Esophagus squamous epithelium (tissue), 5 donors: ENCODE measurements around the gene WDR35. TPM values are rescaled to one million over a fixed set of nuclear protein-coding genes. Genes with fewer than 3 reads are reported as not detected.

Source experiments
- DNase-seq: peaks from one replicate; lab custom pipeline; 2025; lab: John Stamatoyannopoulos, UW
- H3K27ac ChIP-seq, 4 donors: fragments of 200-600 bp; sonication (generic); one replicate each; pipeline ENCODE4 v1.5.1; 2016 to 2019; ENCODE audit warnings: mild to moderate bottlenecking in 1 of 4
- H3K27me3 ChIP-seq, 4 donors: fragments of 200-600 bp; sonication (generic); 1 replicate in 3 of 4; 2 replicates in 1 of 4; pipeline versions ENCODE4 v1.5.1 to v1.6.0; 2017 to 2021; ENCODE audit warnings: antibody characterized with exemption in 1 of 4
- H3K36me3 ChIP-seq, 3 donors: fragments of 200-600 bp; sonication (generic); one replicate each; pipeline ENCODE4 v1.5.1; 2016 to 2019
- H3K4me1 ChIP-seq, 3 donors: fragments of 200-600 bp; sonication (generic); one replicate each; pipeline ENCODE4 v1.5.1; 2017 to 2019
- H3K4me3 ChIP-seq, 4 donors: fragments of 200-600 bp; sonication (generic); 1 replicate in 3 of 4; 2 replicates in 1 of 4; pipeline ENCODE4 v1.5.1; 2016 to 2019; ENCODE audit warnings: mild to moderate bottlenecking in 2 of 4, moderate library complexity in 1 of 4
- H3K9me3 ChIP-seq, 3 donors: fragments of 200-600 bp; sonication (generic); one replicate each; pipeline ENCODE4 v1.5.1; 2016 to 2019
- CTCF ChIP-seq, 6 experiments: fragments of 450-650 bp in 4 of 6; fragments of 200-600 bp in 2 of 6; sonication (generic) in 2 of 6; IDR thresholded peaks; one replicate each; pipeline ENCODE4 v1.5.1; 2016 to 2019; ENCODE audit warnings: antibody characterized with exemption in 6 of 6, mild to moderate bottlenecking in 4 of 6, moderate library complexity in 4 of 6
- POLR2A ChIP-seq, 4 donors: fragments of 450-650 bp; IDR thresholded peaks; one replicate each; pipeline ENCODE4 v1.6.1; 2017; ENCODE audit warnings: antibody characterized with exemption in 4 of 4, mild to moderate bottlenecking in 4 of 4, moderate library complexity in 3 of 4
- WGBS, 2 donors: methylation state at CpG; one replicate each; pipeline ENCODE4 v1.1.5; 2018; 5-methylcytosine and 5-hydroxymethylcytosine counted together
- intact Hi-C: fragments of 100-400 bp; cut with DNase I; formaldehyde crosslinking; loops from one replicate; pipeline ENCODE4 v1.15.0; 2022
- total RNA-seq, 4 donors: library from RNA; depleted of rRNA; stranded (reverse); fragments of >200 nt; gene quantifications; one replicate each; pipeline ENCODE4 v1.1.0, GENCODE V29; 2016
- donor health status: DM: yes; HTN: yes; CAD: no.

WDR35 gene
- 1 to 10 TPM in 3 of 4 donors, under 1 TPM in 1; 0.83 to 7.2 (median 4.5) TPM for total RNA-seq

GRCh38 chr2:19989667-19990415 is at the start of gene WDR35:
Gene WDR35, minus strand, starts transcription at chr2:19990105. Its CDS starts 90 bp downstream, at chr2:19990015.
- peaks cover 0 to 6% (median 0%) of the 10 kb centered on the region in 4 donors for H3K27me3 ChIP-seq
- peak within 1 kb of the TSS; percentile 40 to 67 (median 55) for H3K27ac ChIP-seq
- H3K4me1 ChIP-seq = peaks cover 3 to 27% (median 7%) of the 10 kb centered on the region in 3 donors
- no peaks in the 10 kb centered on the region for H3K36me3 ChIP-seq
- peak in 1 of 6 experiments; percentile 6 for TF ChIP-seq CTCF (IDR thresholded peaks at IDR 0.05)
- peak in 3 of 4 donors; percentile 17 to 53 (median 26) for TF ChIP-seq POLR2A (IDR thresholded peaks at IDR 0.05)
- WGBS, 2 donors = 0 to 1% methylated on average over 45 to 53 of the region's 70 CpGs
- intact Hi-C loops = no loop called here
- H3K4me3 ChIP-seq = peak within 1 kb of the TSS; percentile 61 to 74 (median 70)
- no peaks in the 10 kb centered on the region for H3K9me3 ChIP-seq
- peak; percentile 27 for DNase-seq

DNA sequence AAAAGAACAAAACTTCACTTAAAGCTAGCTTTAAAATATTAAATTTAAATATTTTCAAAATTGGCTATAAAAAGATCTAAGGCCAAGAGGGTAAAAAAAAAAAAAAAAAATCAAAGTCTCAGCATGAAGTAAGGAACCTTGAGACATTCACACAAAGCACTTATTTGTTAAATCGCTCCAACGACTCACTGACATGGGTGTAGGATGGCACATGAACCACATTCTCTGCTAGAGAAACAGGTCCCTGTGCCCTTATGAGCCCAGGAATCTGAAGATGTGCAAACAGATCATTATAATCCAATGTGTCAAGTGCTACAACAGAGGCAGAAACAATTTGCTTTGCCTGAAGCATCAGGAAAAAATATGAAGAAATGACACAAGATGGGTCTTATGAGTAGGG is 47.8 kb upstream of the WDR35 start:
- Histone ChIP-seq H3K4me3 (no peak overlapping the region), H3K9me3 (no peaks in the 10 kb centered on the region), H3K4me1 (peaks cover 0 to 40% (median 4%) of the 10 kb centered on the region in 3 donors), H3K27me3 (no peaks in the 10 kb centered on the region), H3K27ac (no peak overlapping the region), H3K36me3 (peaks cover 29 to 85% (median 30%) of the 10 kb centered on the region in 3 donors)
- TF ChIP-seq CTCF (IDR thresholded peaks at IDR 0.05) = no peak
- no peak for TF ChIP-seq POLR2A (IDR thresholded peaks at IDR 0.05)
- DNase-seq = no peak
- WGBS, 2 donors = 66 to 86% methylated on average over 2 of the region's 2 CpGs
- intact Hi-C loops = no loop called here

DNA sequence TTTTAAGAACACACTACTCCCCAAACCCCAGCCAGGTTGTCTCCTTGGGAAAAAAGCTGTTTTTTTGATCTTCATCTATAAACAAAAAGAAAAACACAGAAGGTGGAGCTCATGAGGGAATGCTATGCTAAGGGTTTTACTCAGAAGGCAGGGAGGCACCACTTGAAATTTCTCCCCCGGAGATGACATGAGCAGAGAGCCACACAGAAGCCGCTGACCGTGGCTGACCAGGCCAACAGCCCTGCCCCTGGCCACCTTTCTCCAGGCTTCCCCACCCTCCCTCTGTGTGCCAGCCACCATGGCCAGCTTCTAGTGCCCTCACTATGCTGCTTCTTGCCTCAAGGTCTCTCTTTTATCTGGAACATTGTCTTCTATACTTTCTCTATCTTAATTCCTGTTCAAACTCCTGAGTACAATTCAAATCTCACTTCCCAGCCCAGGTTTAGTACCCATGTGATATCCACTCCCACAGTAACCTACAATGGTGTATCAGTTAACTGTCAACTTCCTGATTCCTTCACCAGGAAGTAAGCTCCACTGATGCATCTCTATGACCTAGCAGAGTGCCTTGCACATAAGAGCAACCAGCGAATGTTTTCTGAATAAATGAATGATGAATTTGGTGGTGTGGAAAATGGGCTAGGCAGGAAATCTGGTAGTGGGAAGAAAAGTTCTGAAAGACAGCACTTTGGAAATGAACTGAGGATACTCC is 46.2 kb upstream of the WDR35 start:
- intact Hi-C loops = no loop called here
- no peaks in the 10 kb centered on the region for H3K27me3 ChIP-seq
- peaks cover 29 to 97% (median 33%) of the 10 kb centered on the region in 3 donors for H3K36me3 ChIP-seq
- WGBS, 2 donors = 76% methylated on average over 4 of the region's 4 CpGs
- no peaks in the 10 kb centered on the region for H3K9me3 ChIP-seq
- no peak overlapping the region for H3K4me3 ChIP-seq
- TF ChIP-seq CTCF (IDR thresholded peaks at IDR 0.05) (no peak), POLR2A (IDR thresholded peaks at IDR 0.05) (no peak)
- H3K4me1 ChIP-seq = peaks cover 0 to 24% (median 0%) of the 10 kb centered on the region in 3 donors
- no peak for DNase-seq
- H3K27ac ChIP-seq = no peak overlapping the region

GRCh38 chr2:20034821-20035220 is 44.9 kb upstream of the WDR35 start:
- DNase-seq = no peak
- H3K36me3 ChIP-seq = peaks cover 25 to 100% (median 33%) of the 10 kb centered on the region in 3 donors
- intact Hi-C loops = no loop called here
- H3K9me3 ChIP-seq = peaks cover 0 to 6% (median 0%) of the 10 kb centered on the region in 3 donors
- H3K4me3 ChIP-seq = no peak overlapping the region
- WGBS, 2 donors = 65 to 70% methylated on average over 2 of the region's 2 CpGs
- no peaks in the 10 kb centered on the region for H3K27me3 ChIP-seq
- TF ChIP-seq CTCF (IDR thresholded peaks at IDR 0.05) (no peak), POLR2A (IDR thresholded peaks at IDR 0.05) (no peak)
- H3K4me1 ChIP-seq = peaks cover 0 to 12% (median 0%) of the 10 kb centered on the region in 3 donors
- H3K27ac ChIP-seq = no peak overlapping the region

GRCh38 chr2:20034218-20034617 is 44.3 kb upstream of the WDR35 start:
- intact Hi-C loops = no loop called here
- no peak for TF ChIP-seq POLR2A (IDR thresholded peaks at IDR 0.05)
- TF ChIP-seq CTCF (IDR thresholded peaks at IDR 0.05) = no peak
- Histone ChIP-seq H3K27ac (no peak overlapping the region), H3K36me3 (peaks cover 22 to 100% (median 33%) of the 10 kb centered on the region in 3 donors), H3K27me3 (no peaks in the 10 kb centered on the region), H3K4me1 (peaks cover 0 to 12% (median 0%) of the 10 kb centered on the region in 3 donors), H3K9me3 (peaks cover 0 to 7% (median 0%) of the 10 kb centered on the region in 3 donors), H3K4me3 (no peak overlapping the region)
- DNase-seq = no peak
- 92 to 93% methylated on average over 4 of the region's 4 CpGs for WGBS, 2 donors
